ENCODE results near the gene S100A14. TPM values are rescaled to one million over a fixed set of nuclear protein-coding genes. Genes with fewer than 3 reads are reported as not detected.

Gene S100A14
- total and polyA plus RNA-seq, 9 of the 15 experiments (the other 6 are each of a cell fraction or from before 2014, with no cell fraction given), result 0.10 to 0.64 (median 0.24) TPM; not detected in 3

GRCh38 chr1:153638261-153638660 lies 22.1 kb upstream of the S100A14 start:
- Histone ChIP-seq H3K4me1 (replicated peaks in 1 of 2; ENCODE audit: control insufficient read depth in 2 of 2, insufficient read depth in 2 of 2, low read length in 2 of 2) (peaks cover 9 to 10% of the 10 kb centered on the region in 2 experiments; a peak in 4 of 5 replicates), H4K20me1 (replicated peaks; ENCODE audit: control insufficient read depth, insufficient read depth, low read length) (no peaks in the 10 kb centered on the region; the same call in 1 of the 2 replicates), H3K36me3 (ENCODE audit: control insufficient read depth, insufficient read depth, low read length) (peaks cover 78% of the 10 kb centered on the region), H3K79me2 (ENCODE audit: control insufficient read depth, insufficient read depth, low read length) (peaks cover 57% of the 10 kb centered on the region), H3K27me3 (ENCODE audit: control insufficient read depth in 2 of 2, insufficient read depth in 2 of 2, low read length in 2 of 2) (no peaks in the 10 kb centered on the region), H3K4me2 (ENCODE audit: insufficient read depth, low read length) (no peak overlapping the region), H3K9me1 (ENCODE audit: control insufficient read depth, insufficient read depth, low read length) (no peaks in the 10 kb centered on the region), H3K9me3 (replicated peaks; ENCODE audit: control insufficient read depth, insufficient read depth, low read depth, low read length) (no peaks in the 10 kb centered on the region), H3K27ac (ENCODE audit: extremely low read depth, low read depth, low read length) (no peak overlapping the region), H3K9ac (ENCODE audit: insufficient read depth in 1 of 2, low read depth in 2 of 2, low read length in 2 of 2) (no peak overlapping the region), H3K4me3 (no peak overlapping the region), H2AFZ (ENCODE audit: low read depth, low read length) (no peak overlapping the region)
- intact Hi-C loops (cut with micrococcal nuclease) (no loop called here), in situ Hi-C loops (cut with MboI) (no loop called here)
- BruUV-seq (replicated peaks), result no TSS peak
- ChIA-PET CTCF (ENCODE audit: low intra/inter-chr PET ratio) (no interaction called here), POLR2A (interaction anchor here (0.6 to 11.6 kb wide), 6 partner anchors 10 to 290 kb away, joined by 3 to 205 read pairs (median 6); partner anchors contain the start of genes S100A1 and S100A13)
- ATAC-seq (no peak), FAIRE-seq (no peak), DNase-seq (ENCODE audit: extremely low read depth in 1 of 4, low spot score in 3 of 4) (no peak)
- WGBS (ENCODE audit: insufficient coverage, low coverage, missing lambda C conversion rate), result 95% methylated on average over 6 of the region's 6 CpGs
- TF ChIP-seq ZNF24 (IDR thresholded peaks at IDR 0.05) (no peak), ZNF408 (CRISPR knock-in tag; IDR thresholded peaks at IDR 0.05; ENCODE audit: low read depth) (no peak), ZNF551 (CRISPR knock-in tag; IDR thresholded peaks at IDR 0.05) (no peak), BRD9 (IDR thresholded peaks at IDR 0.05; ENCODE audit: low read depth, partially characterized antibody) (no peak), ZMIZ1 (IDR thresholded peaks at IDR 0.05; ENCODE audit: low read depth in 2 of 2, low read length in 2 of 2) (no peak), DMBX1 (CRISPR knock-in tag; IDR thresholded peaks at IDR 0.05; ENCODE audit: borderline replicate concordance) (no peak), ZNF224 (CRISPR knock-in tag; IDR thresholded peaks at IDR 0.05) (no peak), SP2 (IDR thresholded peaks at IDR 0.05; ENCODE audit: extremely low read depth, low read depth, low read length, poor library complexity, severe bottlenecking) (no peak), IFI16 (CRISPR knock-in tag; IDR thresholded peaks at IDR 0.05) (no peak), TOE1 (IDR thresholded peaks at IDR 0.05; ENCODE audit: borderline replicate concordance) (no peak), TOE1 (CRISPR knock-in tag; IDR thresholded peaks at IDR 0.05; ENCODE audit: borderline replicate concordance, low read depth) (no peak), EP400 (IDR thresholded peaks at IDR 0.05) (no peak), NRF1 (conservative IDR thresholded peaks at IDR 0.05 in 1 of 2, IDR thresholded peaks at IDR 0.05 in 1 of 2) (no peak), HCFC1 (IDR thresholded peaks at IDR 0.05; ENCODE audit: low read depth, low read length) (no peak), ZZZ3 (IDR thresholded peaks at IDR 0.05) (no peak), ZNF444 (CRISPR knock-in tag; IDR thresholded peaks at IDR 0.05) (no peak)
- TF ChIP-seq, protein P1, sequence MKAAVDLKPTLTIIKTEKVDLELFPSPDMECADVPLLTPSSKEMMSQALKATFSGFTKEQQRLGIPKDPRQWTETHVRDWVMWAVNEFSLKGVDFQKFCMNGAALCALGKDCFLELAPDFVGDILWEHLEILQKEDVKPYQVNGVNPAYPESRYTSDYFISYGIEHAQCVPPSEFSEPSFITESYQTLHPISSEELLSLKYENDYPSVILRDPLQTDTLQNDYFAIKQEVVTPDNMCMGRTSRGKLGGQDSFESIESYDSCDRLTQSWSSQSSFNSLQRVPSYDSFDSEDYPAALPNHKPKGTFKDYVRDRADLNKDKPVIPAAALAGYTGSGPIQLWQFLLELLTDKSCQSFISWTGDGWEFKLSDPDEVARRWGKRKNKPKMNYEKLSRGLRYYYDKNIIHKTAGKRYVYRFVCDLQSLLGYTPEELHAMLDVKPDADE (conservative IDR thresholded peaks at IDR 0.05; ENCODE audit: control insufficient read depth, low read depth, low read length), result no peak
- TF ChIP-seq, protein P2, sequence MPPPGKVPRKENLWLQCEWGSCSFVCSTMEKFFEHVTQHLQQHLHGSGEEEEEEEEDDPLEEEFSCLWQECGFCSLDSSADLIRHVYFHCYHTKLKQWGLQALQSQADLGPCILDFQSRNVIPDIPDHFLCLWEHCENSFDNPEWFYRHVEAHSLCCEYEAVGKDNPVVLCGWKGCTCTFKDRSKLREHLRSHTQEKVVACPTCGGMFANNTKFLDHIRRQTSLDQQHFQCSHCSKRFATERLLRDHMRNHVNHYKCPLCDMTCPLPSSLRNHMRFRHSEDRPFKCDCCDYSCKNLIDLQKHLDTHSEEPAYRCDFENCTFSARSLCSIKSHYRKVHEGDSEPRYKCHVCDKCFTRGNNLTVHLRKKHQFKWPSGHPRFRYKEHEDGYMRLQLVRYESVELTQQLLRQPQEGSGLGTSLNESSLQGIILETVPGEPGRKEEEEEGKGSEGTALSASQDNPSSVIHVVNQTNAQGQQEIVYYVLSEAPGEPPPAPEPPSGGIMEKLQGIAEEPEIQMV (tag; conservative IDR thresholded peaks at IDR 0.05; ENCODE audit: low read depth), result no peak

All from K562 (cell line).